Mucosa of stomach (tissue), 1 donor: ENCODE measurements around the gene CYP27A1.
"Not testable (repeated sequence)": the region's sequence is repeated elsewhere in the genome, so short reads cannot be mapped to it uniquely, and the experiment has no call there.

Experiments
- H3K27me3 ChIP-seq: one replicate; pipeline ENCODE4 v1.7.0; 2013; ENCODE audit warnings: mild to moderate bottlenecking, low read length; ENCODE audit not compliant: control insufficient read depth, insufficient read depth
- H3K36me3 ChIP-seq: one replicate; pipeline ENCODE4 v1.7.0; 2013; ENCODE audit warnings: low read length; ENCODE audit not compliant: control insufficient read depth, insufficient read depth
- H3K4me1 ChIP-seq: one replicate; pipeline ENCODE4 v1.7.0; 2013; ENCODE audit warnings: mild to moderate bottlenecking, low read length; ENCODE audit not compliant: control insufficient read depth, insufficient read depth
- H3K4me3 ChIP-seq: one replicate; pipeline ENCODE4 v1.7.0; 2013; ENCODE audit warnings: low read length
- H3K9ac ChIP-seq: one replicate; pipeline ENCODE4 v1.7.0; 2013; ENCODE audit warnings: mild to moderate bottlenecking, low read length, moderate library complexity
- H3K9me3 ChIP-seq: one replicate; pipeline ENCODE4 v1.7.0; 2013; ENCODE audit warnings: mild to moderate bottlenecking, low read length, moderate library complexity; ENCODE audit not compliant: control insufficient read depth
- donor health status: Pancreatic carcinoma.

CYP27A1 gene

GRCh38 chr2:218844334-218844733, 62.4 kb downstream of the CYP27A1 start:
- not testable (repeated sequence) for H3K36me3 ChIP-seq, H3K27me3 ChIP-seq, H3K9me3 ChIP-seq, H3K4me1 ChIP-seq, H3K4me3 ChIP-seq, H3K9ac ChIP-seq

- H3K9me3 ChIP-seq, result not testable (repeated sequence)
Measured at GRCh38 chr2:218846963-218847362, 65.0 kb downstream of the CYP27A1 start.

GRCh38 chr2:218849721-218850120, 67.8 kb downstream of the CYP27A1 start:
- no peak overlapping the region for H3K4me3 ChIP-seq
- H3K4me1 ChIP-seq, result no peaks in the 10 kb centered on the region
- peaks cover 16% of the 10 kb centered on the region for H3K27me3 ChIP-seq
- no peaks in the 10 kb centered on the region for H3K36me3 ChIP-seq
- no peak overlapping the region for H3K9ac ChIP-seq
- no peaks in the 10 kb centered on the region for H3K9me3 ChIP-seq

More at GRCh38 chr2:218846963-218847362, 65.0 kb downstream of the CYP27A1 start:
- H3K4me1 ChIP-seq, H3K36me3 ChIP-seq, H3K27me3 ChIP-seq, H3K9ac ChIP-seq, H3K4me3 ChIP-seq: not testable (repeated sequence)

- Histone ChIP-seq H3K36me3 (no peaks in the 10 kb centered on the region), H3K27me3 (peaks cover 26% of the 10 kb centered on the region), H3K9me3 (no peaks in the 10 kb centered on the region), H3K9ac (no peak overlapping the region), H3K4me3 (no peak overlapping the region), H3K4me1 (no peaks in the 10 kb centered on the region)
Measured at GRCh38 chr2:218850796-218851195, 68.8 kb downstream of the CYP27A1 start.

- Histone ChIP-seq H3K27me3 (peaks cover 31% of the 10 kb centered on the region), H3K4me1 (no peaks in the 10 kb centered on the region), H3K36me3 (no peaks in the 10 kb centered on the region), H3K9ac (no peak overlapping the region), H3K9me3 (no peaks in the 10 kb centered on the region), H3K4me3 (no peak overlapping the region)
Measured at GRCh38 chr2:218851286-218851685, 69.3 kb downstream of the CYP27A1 start.

GRCh38 chr2:218852911-218853667, 71.1 kb downstream of the CYP27A1 start:
- no peaks in the 10 kb centered on the region for H3K4me1 ChIP-seq
- H3K27me3 ChIP-seq, result peaks cover 49% of the 10 kb centered on the region
- no peak overlapping the region for H3K9ac ChIP-seq
- no peaks in the 10 kb centered on the region for H3K36me3 ChIP-seq
- no peak overlapping the region for H3K4me3 ChIP-seq
- H3K9me3 ChIP-seq, result no peaks in the 10 kb centered on the region

- Histone ChIP-seq H3K27me3 (peaks cover 56% of the 10 kb centered on the region), H3K9ac (no peak overlapping the region), H3K4me3 (no peak overlapping the region), H3K36me3 (no peaks in the 10 kb centered on the region), H3K4me1 (no peaks in the 10 kb centered on the region), H3K9me3 (no peaks in the 10 kb centered on the region)
Measured at GRCh38 chr2:218853766-218854165, 71.8 kb downstream of the CYP27A1 start.

GRCh38 chr2:218854860-218855259, 72.9 kb downstream of the CYP27A1 start:
- H3K9me3 ChIP-seq, result no peaks in the 10 kb centered on the region
- no peak overlapping the region for H3K4me3 ChIP-seq
- H3K27me3 ChIP-seq, result peaks cover 64% of the 10 kb centered on the region
- H3K36me3 ChIP-seq, result no peaks in the 10 kb centered on the region
- H3K4me1 ChIP-seq, result peaks cover under 1% of the 10 kb centered on the region
- no peak overlapping the region for H3K9ac ChIP-seq

GRCh38 chr2:218855305-218856166, 73.6 kb downstream of the CYP27A1 start:
- peaks cover 7% of the 10 kb centered on the region for H3K4me1 ChIP-seq
- H3K4me3 ChIP-seq, result no peak overlapping the region
- no peaks in the 10 kb centered on the region for H3K9me3 ChIP-seq
- no peak overlapping the region for H3K9ac ChIP-seq
- H3K36me3 ChIP-seq, result no peaks in the 10 kb centered on the region
- peaks cover 70% of the 10 kb centered on the region for H3K27me3 ChIP-seq

- H3K27me3 ChIP-seq, result peaks cover 78% of the 10 kb centered on the region
- H3K4me1 ChIP-seq, result peaks cover 7% of the 10 kb centered on the region
- H3K9me3 ChIP-seq, result no peaks in the 10 kb centered on the region
- no peak overlapping the region for H3K4me3 ChIP-seq
- no peak overlapping the region for H3K9ac ChIP-seq
- H3K36me3 ChIP-seq, result no peaks in the 10 kb centered on the region
Measured at GRCh38 chr2:218856167-218856895, 74.4 kb downstream of the CYP27A1 start.

GRCh38 chr2:218856896-218857243, 74.9 kb downstream of the CYP27A1 start:
- Histone ChIP-seq H3K36me3 (no peaks in the 10 kb centered on the region), H3K4me1 (peaks cover 7% of the 10 kb centered on the region), H3K9me3 (no peaks in the 10 kb centered on the region), H3K27me3 (peaks cover 84% of the 10 kb centered on the region), H3K4me3 (no peak overlapping the region), H3K9ac (no peak overlapping the region)
